Gastroesophageal sphincter (tissue), 4 donors: ENCODE results near the gene SLC8A1. TPM values are rescaled to one million over a fixed set of nuclear protein-coding genes. Genes with fewer than 3 reads are reported as not detected.

ENCODE experiments used
- ATAC-seq: fragments of 150-250 bp; one replicate; pipeline ENCODE4 v1.9.1; 2016; ENCODE audit warnings: mild to moderate bottlenecking, moderate library complexity
- H3K27ac ChIP-seq, 4 donors: fragments of 200-600 bp; sonication (generic) in 3 of 4; 1 replicate in 3 of 4; 2 replicates in 1 of 4; pipeline ENCODE4 v1.5.1; 2016 to 2019
- H3K27me3 ChIP-seq: fragments of 200-600 bp; sonication (generic); one replicate; pipeline ENCODE4 v1.5.1; 2019
- H3K36me3 ChIP-seq, 2 donors: fragments of 200-600 bp; sonication (generic); one replicate each; pipeline ENCODE4 v1.5.1; 2019; ENCODE audit warnings: control low read depth in 1 of 2
- H3K4me1 ChIP-seq, 3 donors: fragments of 200-600 bp; sonication (generic); 1 replicate in 2 of 3; 2 replicates in 1 of 3; pipeline ENCODE4 v1.5.1; 2016 to 2019; ENCODE audit warnings: control low read depth in 2 of 3
- H3K4me3 ChIP-seq, 2 donors: fragments of 200-600 bp; sonication (generic); one replicate each; pipeline ENCODE4 v1.5.1; 2019; ENCODE audit warnings: mild to moderate bottlenecking in 1 of 2, moderate library complexity in 1 of 2
- H3K9me3 ChIP-seq, 3 donors: fragments of 200-600 bp; sonication (generic); one replicate each; pipeline ENCODE4 v1.5.1; 2017 to 2019; ENCODE audit warnings: control low read depth in 2 of 3
- CTCF ChIP-seq, 4 experiments: fragments of 200-600 bp in 2 of 4; fragments of 450-650 bp in 2 of 4; sonication (generic) in 1 of 4; IDR thresholded peaks; one replicate each; pipeline ENCODE4 v1.5.1; 2017 to 2019; ENCODE audit warnings: antibody characterized with exemption in 4 of 4, mild to moderate bottlenecking in 2 of 4, moderate library complexity in 2 of 4
- EP300 ChIP-seq: sonication (generic); formaldehyde crosslinking; IDR thresholded peaks from one replicate; pipeline ENCODE4 v1.6.1; 2017; ENCODE audit warnings: antibody characterized with exemption, mild to moderate bottlenecking
- POLR2A ChIP-seq, 2 donors: fragments of 450-650 bp; IDR thresholded peaks; one replicate each; pipeline ENCODE4 v1.6.1; 2017; ENCODE audit warnings: antibody characterized with exemption in 2 of 2, mild to moderate bottlenecking in 2 of 2, moderate library complexity in 1 of 2
- POLR2AphosphoS5 ChIP-seq: sonication (generic); formaldehyde crosslinking; IDR thresholded peaks from one replicate; pipeline ENCODE4 v1.6.1; 2017; ENCODE audit warnings: antibody characterized with exemption
- WGBS, 2 donors: methylation state at CpG; one replicate each; pipeline ENCODE4 v1.1.5; 2018; ENCODE audit warnings: low coverage in 1 of 2; 5-methylcytosine and 5-hydroxymethylcytosine counted together
- total RNA-seq, 4 donors: library from RNA; depleted of rRNA; stranded (reverse); fragments of >200 nt; gene quantifications; one replicate each; pipeline ENCODE4 v1.1.0, GENCODE V29; 2016

Gene SLC8A1
- total RNA-seq, 4 donors from 2014 or later, result 76.3 to 168 (median 146) TPM

- Histone ChIP-seq H3K4me3 (no peak overlapping the region), H3K27ac (no peak overlapping the region), H3K36me3 (no peaks in the 10 kb centered on the region), H3K9me3 (no peaks in the 10 kb centered on the region), H3K4me1 (peaks cover 0 to 21% (median 4%) of the 10 kb centered on the region in 3 donors), H3K27me3 (no peaks in the 10 kb centered on the region)
- no peak for TF ChIP-seq POLR2A (IDR thresholded peaks at IDR 0.05)
- TF ChIP-seq EP300, result no peak
- no peak for TF ChIP-seq POLR2AphosphoS5
- TF ChIP-seq CTCF (IDR thresholded peaks at IDR 0.05), result no peak
- ATAC-seq, result no peak
- WGBS, 2 donors, result 86 to 92% methylated on average over 1 to 3 of the region's 3 CpGs
Measured at GRCh38 chr2:40339026-40339425, 112.9 kb downstream of the SLC8A1 start.

- H3K4me1 ChIP-seq, result peaks cover 4 to 34% (median 12%) of the 10 kb centered on the region in 3 donors
- H3K36me3 ChIP-seq, result no peaks in the 10 kb centered on the region
- TF ChIP-seq POLR2A (IDR thresholded peaks at IDR 0.05) (no peak), EP300 (peak; percentile 19), CTCF (IDR thresholded peaks at IDR 0.05) (peak in 1 of 4 experiments; percentile 23), POLR2AphosphoS5 (peak; percentile 62)
- no peaks in the 10 kb centered on the region for H3K27me3 ChIP-seq
- H3K9me3 ChIP-seq, result no peaks in the 10 kb centered on the region
- H3K4me3 ChIP-seq, result no peak overlapping the region
- WGBS, 2 donors, result 6 to 10% methylated on average over 6 of the region's 7 CpGs
- ATAC-seq, result peak; percentile 67
- peak overlapping the region; percentile 71 to 91 (median 80) for H3K27ac ChIP-seq
Measured at GRCh38 chr2:40332191-40332826, 119.6 kb downstream of the SLC8A1 start.

- Histone ChIP-seq H3K27me3 (no peaks in the 10 kb centered on the region), H3K36me3 (no peaks in the 10 kb centered on the region), H3K27ac (peak overlapping the region; percentile 67 to 80 (median 78)), H3K4me1 (peaks cover 4 to 38% (median 12%) of the 10 kb centered on the region in 3 donors), H3K4me3 (no peak overlapping the region), H3K9me3 (no peaks in the 10 kb centered on the region)
- TF ChIP-seq POLR2A (IDR thresholded peaks at IDR 0.05) (no peak), POLR2AphosphoS5 (no peak), CTCF (IDR thresholded peaks at IDR 0.05) (no peak), EP300 (no peak)
- no peak for ATAC-seq
- 43 to 53% methylated on average over 3 of the region's 3 CpGs for WGBS, 2 donors
Measured at GRCh38 chr2:40330096-40330495, 121.8 kb downstream of the SLC8A1 start.

GRCh38 chr2:40329739-40330030 is 122.2 kb downstream of the SLC8A1 start:
- peaks cover 4 to 42% (median 13%) of the 10 kb centered on the region in 3 donors for H3K4me1 ChIP-seq
- TF ChIP-seq EP300 (no peak), POLR2AphosphoS5 (no peak)
- no peak overlapping the region for H3K4me3 ChIP-seq
- H3K27me3 ChIP-seq, result no peaks in the 10 kb centered on the region
- H3K36me3 ChIP-seq, result no peaks in the 10 kb centered on the region
- H3K27ac ChIP-seq, result peak overlapping the region; percentile 67 to 80 (median 78)
- 17% methylated on average over 1 of the region's 1 CpG; no CpG with 5 or more reads in 1 of the 2 donors for WGBS, 2 donors
- H3K9me3 ChIP-seq, result no peaks in the 10 kb centered on the region
- ATAC-seq, result no peak

GRCh38 chr2:40325116-40325515 is 126.8 kb downstream of the SLC8A1 start:
- H3K27ac ChIP-seq, result peak overlapping the region in 3 of 4 donors; percentile 21 to 65 (median 52)

GRCh38 chr2:40324656-40325055 is 127.2 kb downstream of the SLC8A1 start:
- ATAC-seq, result no peak
- Histone ChIP-seq H3K36me3 (no peaks in the 10 kb centered on the region), H3K4me3 (no peak overlapping the region), H3K27me3 (no peaks in the 10 kb centered on the region), H3K9me3 (no peaks in the 10 kb centered on the region), H3K4me1 (peaks cover 4 to 27% (median 10%) of the 10 kb centered on the region in 3 donors), H3K27ac (peak overlapping the region; percentile 21 to 65 (median 42))
- no peak for TF ChIP-seq POLR2A (IDR thresholded peaks at IDR 0.05)
- TF ChIP-seq EP300, result no peak
- no peak for TF ChIP-seq CTCF (IDR thresholded peaks at IDR 0.05)
- TF ChIP-seq POLR2AphosphoS5, result no peak
- 100% methylated on average over 1 of the region's 1 CpG; no CpG with 5 or more reads in 1 of the 2 donors for WGBS, 2 donors

More at GRCh38 chr2:40325116-40325515, 126.8 kb downstream of the SLC8A1 start:
- no peak overlapping the region for H3K4me3 ChIP-seq
- H3K36me3 ChIP-seq, result no peaks in the 10 kb centered on the region
- peaks cover 4 to 31% (median 10%) of the 10 kb centered on the region in 3 donors for H3K4me1 ChIP-seq
- no peak for ATAC-seq
- TF ChIP-seq POLR2A (IDR thresholded peaks at IDR 0.05) (no peak), POLR2AphosphoS5 (peak; percentile 64)
- no peaks in the 10 kb centered on the region for H3K9me3 ChIP-seq
- H3K27me3 ChIP-seq, result no peaks in the 10 kb centered on the region
